HepG2 (cell line): ENCODE measurements around the gene ZNF578. TPM values are rescaled to one million over a fixed set of nuclear protein-coding genes. Genes with fewer than 3 reads are reported as not detected.

Source experiments
- ASH2L ChIP-seq: fragments of 300-600, 200-600 bp; sonication (generic); IDR thresholded peaks from 2 replicates; pipeline ENCODE4 v1.7.0; 2017; ENCODE audit warnings: low read depth, mild to moderate bottlenecking, moderate library complexity, mixed read lengths, low read length; ENCODE audit not compliant: insufficient read length
- ATF2 ChIP-seq: sonication (generic); formaldehyde crosslinking; IDR thresholded peaks from 2 replicates; pipeline ENCODE4 v1.4.0; 2020; ENCODE audit warnings: missing genetic modification reagents
- ELF1 ChIP-seq: sonication (generic); formaldehyde crosslinking; IDR thresholded peaks from 2 replicates; pipeline ENCODE4 v1.4.0; 2020; ENCODE audit warnings: missing genetic modification reagents
- HOXA7 ChIP-seq: sonication (generic); formaldehyde crosslinking; IDR thresholded peaks from 2 replicates; pipeline ENCODE4 v1.8.1; 2022; ENCODE audit warnings: mild to moderate bottlenecking, missing genetic modification reagents, moderate library complexity
- NCOR1 ChIP-seq: fragments of 200-600 bp; sonication (generic); IDR thresholded peaks from 2 replicates; pipeline ENCODE4 v1.7.0; 2017; ENCODE audit warnings: antibody characterized with exemption, low read length, borderline replicate concordance
- PHF21A ChIP-seq: sonication (generic); formaldehyde crosslinking; IDR thresholded peaks from 2 replicates; pipeline ENCODE4 v1.5.0; 2020; ENCODE audit warnings: mild to moderate bottlenecking, missing genetic modification reagents
- PHF5A ChIP-seq: IDR thresholded peaks from one replicate; pipeline ENCODE4 v1.6.1; 2018; ENCODE audit warnings: low read depth, missing genetic modification reagents; ENCODE audit not compliant: unreplicated experiment
- RARG ChIP-seq: sonication (generic); formaldehyde crosslinking; IDR thresholded peaks from 2 replicates; pipeline ENCODE4 v1.4.0; 2020; ENCODE audit warnings: low read depth, mild to moderate bottlenecking, missing genetic modification reagents
- SP2 ChIP-seq: sonication (generic); formaldehyde crosslinking; IDR thresholded peaks from 2 replicates; pipeline ENCODE4 v1.5.1; 2020; ENCODE audit warnings: mild to moderate bottlenecking, missing genetic modification reagents
- SRSF9 ChIP-seq: fragments of 200-400 bp; formaldehyde crosslinking; IDR thresholded peaks from 2 replicates; pipeline ENCODE4 v1.6.1; 2018; ENCODE audit warnings: borderline replicate concordance, mild to moderate bottlenecking, low read depth, low read length; ENCODE audit not compliant: insufficient read depth, poor library complexity, severe bottlenecking
- TCF7L2 ChIP-seq: IDR thresholded peaks from 2 replicates; pipeline ENCODE4 v1.6.1; 2011; ENCODE audit warnings: mild to moderate bottlenecking, low read depth, low read length, moderate library complexity
- TP53 ChIP-seq: sonication (generic); formaldehyde crosslinking; conservative IDR thresholded peaks from 2 replicates; pipeline ENCODE4 v1.4.0; 2020; ENCODE audit warnings: missing genetic modification reagents
- ZFP62 ChIP-seq: sonication (generic); formaldehyde crosslinking; IDR thresholded peaks from 2 replicates; pipeline ENCODE4 v1.4.0; 2020; ENCODE audit warnings: missing genetic modification reagents
- ZNF276 ChIP-seq: sonication (generic); formaldehyde crosslinking; IDR thresholded peaks from 2 replicates; pipeline ENCODE4 v1.4.0; 2020; ENCODE audit warnings: mild to moderate bottlenecking, low read depth, missing genetic modification reagents
- ZNF3 ChIP-seq: IDR thresholded peaks from 2 replicates; pipeline ENCODE4 v1.7.0; 2017; ENCODE audit warnings: inconsistent platforms
- ZNF572 ChIP-seq: sonication (generic); formaldehyde crosslinking; IDR thresholded peaks from 2 replicates; pipeline ENCODE4 v1.5.1; 2020; ENCODE audit warnings: mild to moderate bottlenecking, missing genetic modification reagents
- ZNF598 ChIP-seq: sonication (generic); formaldehyde crosslinking; IDR thresholded peaks from 2 replicates; pipeline ENCODE4 v1.5.1; 2020; ENCODE audit warnings: mild to moderate bottlenecking, missing genetic modification reagents, borderline replicate concordance
- ZNF720 ChIP-seq: sonication (generic); formaldehyde crosslinking; IDR thresholded peaks from 2 replicates; pipeline ENCODE4 v1.4.0; 2020; ENCODE audit warnings: missing genetic modification reagents
- ZNF772 ChIP-seq: sonication (generic); formaldehyde crosslinking; IDR thresholded peaks from 2 replicates; pipeline ENCODE4 v1.5.0; 2020; ENCODE audit warnings: mild to moderate bottlenecking, missing genetic modification reagents
- ZNF780A ChIP-seq: sonication (generic); formaldehyde crosslinking; IDR thresholded peaks from 2 replicates; pipeline ENCODE4 v1.8.0; 2022; ENCODE audit warnings: mild to moderate bottlenecking, missing genetic modification reagents, moderate library complexity
- ZNF83 ChIP-seq: sonication (generic); formaldehyde crosslinking; IDR thresholded peaks from 2 replicates; pipeline ENCODE4 v1.4.0; 2020; ENCODE audit warnings: missing genetic modification reagents, mild to moderate bottlenecking, borderline replicate concordance
- polyA plus RNA-seq, 8 experiments: library from polyadenylated mRNA; depleted of rRNA in 3 of 8; stranded (reverse) in 7 of 8; unstranded in 1 of 8; fragments of >200 nt; fragmentation: Illumina TruSeq in 4 of 8; extraction: Trizol in 4 of 8; gene quantifications; 2 replicates each; pipeline versions ENCODE4 v1.2.1 to v1.2.3, GENCODE V29; 2011 to 2016; ENCODE audit warnings: low read depth in 4 of 8, missing spikeins in 1 of 8, mixed read lengths in 1 of 8; ENCODE audit not compliant: insufficient read depth in 1 of 8
- total RNA-seq, 5 experiments: library from RNA; depleted of rRNA; stranded (reverse); fragments of >200 nt; fragmentation: Illumina TruSeq; extraction: Trizol; gene quantifications; 2 replicates each; pipeline ENCODE4 v1.2.3, GENCODE V29; 2016; ENCODE audit warnings: low read depth in 1 of 5
- TF ChIP-seq, protein P1 (sequence below): sonication (generic); formaldehyde crosslinking; IDR thresholded peaks from 2 replicates; pipeline ENCODE4 v1.4.0; 2020; ENCODE audit warnings: missing genetic modification reagents, mild to moderate bottlenecking, borderline replicate concordance
- TF ChIP-seq, protein P2 (sequence below): sonication (generic); formaldehyde crosslinking; IDR thresholded peaks from 2 replicates; pipeline ENCODE4 v1.4.0; 2020; ENCODE audit warnings: low read depth, mild to moderate bottlenecking, missing genetic modification reagents

Gene ZNF578
- total and polyA plus RNA-seq, 2 of the 13 experiments (the other 11 are each of a cell fraction or from before 2014, with no cell fraction given), result not detected

DNA sequence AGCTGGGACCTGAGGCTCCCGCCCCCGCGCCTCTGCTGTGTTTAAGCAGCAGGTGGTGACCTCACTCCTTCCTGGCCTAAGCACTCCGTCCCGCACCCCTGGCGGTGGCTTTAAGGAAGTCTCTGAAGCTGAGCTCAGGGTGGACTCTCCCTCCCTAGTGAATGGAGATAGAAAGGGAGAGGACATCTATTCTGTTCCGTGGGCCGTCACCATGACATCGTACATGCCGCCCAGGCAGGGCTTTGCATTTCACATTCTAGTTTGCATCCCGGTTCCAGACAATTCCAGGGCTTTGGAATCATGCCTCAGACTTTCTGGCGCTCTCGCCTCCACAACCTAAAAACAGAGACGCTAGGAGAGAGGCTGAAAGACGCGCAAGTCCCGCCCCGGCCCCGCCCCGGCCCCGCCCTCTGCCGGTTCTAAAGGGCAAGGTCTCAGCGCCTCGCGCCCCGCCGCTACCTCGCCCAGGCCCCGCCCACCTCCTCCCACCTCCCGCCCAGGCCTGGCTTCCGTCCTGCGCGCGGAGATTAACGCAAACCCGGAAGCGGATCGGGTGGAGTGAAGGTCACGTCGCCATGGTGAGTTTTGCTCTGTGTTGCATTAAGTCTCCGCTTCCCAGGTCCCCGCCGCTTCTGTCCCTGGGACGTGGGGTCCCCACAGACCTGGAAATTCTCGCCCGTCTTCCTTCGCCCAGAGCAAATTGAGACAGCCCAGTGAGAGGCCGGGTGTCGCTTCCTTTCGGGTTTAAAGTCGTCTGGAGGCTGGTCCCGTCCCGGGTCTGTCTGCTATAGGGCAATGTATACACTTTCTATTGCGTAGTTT, 74.0 kb downstream of the ZNF578 start, which contains the start of gene ZNF808 (continued):
- TF ChIP-seq, protein P1, sequence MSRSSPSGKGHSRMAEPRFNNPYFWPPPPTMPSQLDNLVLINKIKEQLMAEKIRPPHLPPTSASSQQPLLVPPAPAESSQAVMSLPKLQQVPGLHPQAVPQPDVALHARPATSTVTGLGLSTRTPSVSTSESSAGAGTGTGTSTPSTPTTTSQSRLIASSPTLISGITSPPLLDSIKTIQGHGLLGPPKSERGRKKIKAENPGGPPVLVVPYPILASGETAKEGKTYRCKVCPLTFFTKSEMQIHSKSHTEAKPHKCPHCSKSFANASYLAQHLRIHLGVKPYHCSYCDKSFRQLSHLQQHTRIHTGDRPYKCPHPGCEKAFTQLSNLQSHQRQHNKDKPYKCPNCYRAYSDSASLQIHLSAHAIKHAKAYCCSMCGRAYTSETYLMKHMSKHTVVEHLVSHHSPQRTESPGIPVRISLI (CRISPR knock-in tag), result no peak
- TF ChIP-seq ZNF720 (CRISPR knock-in tag) (no peak), ZNF3 (CRISPR knock-in tag) (no peak), ASH2L (no peak), TP53 (CRISPR knock-in tag) (no peak), TCF7L2 (no peak), HOXA7 (CRISPR knock-in tag) (no peak), ELF1 (peak; percentile 90), ZNF572 (no peak), ATF2 (CRISPR knock-in tag) (peak; percentile 71), ZNF780A (CRISPR knock-in tag) (no peak), ZNF83 (CRISPR knock-in tag) (no peak), PHF21A (CRISPR knock-in tag) (peak; percentile 62), ZNF276 (CRISPR knock-in tag) (no peak), ZFP62 (CRISPR knock-in tag) (no peak), ZNF772 (CRISPR knock-in tag) (no peak), ZNF598 (no peak), NCOR1 (no peak), PHF5A (CRISPR knock-in tag) (no peak), SRSF9 (no peak), SP2 (CRISPR knock-in tag) (0 out of 2 replicates have a peak, but pooled peaks have one; percentile 21), RARG (no peak)
- TF ChIP-seq, protein P2, sequence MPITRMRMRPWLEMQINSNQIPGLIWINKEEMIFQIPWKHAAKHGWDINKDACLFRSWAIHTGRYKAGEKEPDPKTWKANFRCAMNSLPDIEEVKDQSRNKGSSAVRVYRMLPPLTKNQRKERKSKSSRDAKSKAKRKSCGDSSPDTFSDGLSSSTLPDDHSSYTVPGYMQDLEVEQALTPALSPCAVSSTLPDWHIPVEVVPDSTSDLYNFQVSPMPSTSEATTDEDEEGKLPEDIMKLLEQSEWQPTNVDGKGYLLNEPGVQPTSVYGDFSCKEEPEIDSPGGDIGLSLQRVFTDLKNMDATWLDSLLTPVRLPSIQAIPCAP, result no peak
